IPS DF 6.9 (cell line): ENCODE measurements around the gene MAML3.

ENCODE experiments used
- DNase-seq: peaks from one replicate; pipeline ENCODE4 v3.0.0-alpha.2; 2013; ENCODE audit warnings: low read depth, low spot score
- H3K27ac ChIP-seq: one replicate; pipeline ENCODE4 v1.5.1; 2013; ENCODE audit warnings: low read length, control low read depth
- H3K27me3 ChIP-seq: 2 replicates; pipeline ENCODE4 v1.6.1; 2013; ENCODE audit warnings: mild to moderate bottlenecking, low read length; ENCODE audit not compliant: control insufficient read depth, insufficient read depth
- H3K36me3 ChIP-seq: 2 replicates; pipeline ENCODE4 v1.6.1; 2013; ENCODE audit warnings: low read length; ENCODE audit not compliant: control insufficient read depth, insufficient read depth
- H3K4me1 ChIP-seq: 2 replicates; pipeline ENCODE4 v1.6.1; 2013; ENCODE audit warnings: low read length; ENCODE audit not compliant: control insufficient read depth, insufficient read depth
- H3K4me3 ChIP-seq: 2 replicates; pipeline ENCODE4 v1.5.1; 2013; ENCODE audit warnings: mild to moderate bottlenecking, low read length
- H3K9me3 ChIP-seq: 2 replicates; pipeline ENCODE4 v1.6.1; 2013; ENCODE audit warnings: low read length, inconsistent platforms; ENCODE audit not compliant: control insufficient read depth, insufficient read depth
- WGBS: extraction: QIAGEN DNeasy Blood & Tissue Kit; methylation state at CpG from one replicate; pipeline ENCODE4 v1.1.7; 2013; ENCODE audit warnings: mixed read lengths, missing lambda C conversion rate; ENCODE audit not compliant: insufficient read length, insufficient coverage; 5-methylcytosine and 5-hydroxymethylcytosine counted together

Gene MAML3

GRCh38 chr4:139934708-139935195, 219.2 kb downstream of the MAML3 start:
- WGBS = no CpG with 5 or more reads among the region's 3 CpGs
- no peak for DNase-seq
- Histone ChIP-seq H3K36me3 (no peaks in the 10 kb centered on the region), H3K4me1 (no peaks in the 10 kb centered on the region), H3K27ac (no peak overlapping the region), H3K27me3 (no peaks in the 10 kb centered on the region), H3K9me3 (no peaks in the 10 kb centered on the region), H3K4me3 (no peak overlapping the region)

GRCh38 chr4:139934057-139934707, 219.8 kb downstream of the MAML3 start:
- Histone ChIP-seq H3K4me3 (no peak overlapping the region), H3K27ac (no peak overlapping the region), H3K9me3 (no peaks in the 10 kb centered on the region), H3K27me3 (no peaks in the 10 kb centered on the region), H3K4me1 (no peaks in the 10 kb centered on the region), H3K36me3 (no peaks in the 10 kb centered on the region)
- no peak for DNase-seq
- WGBS = 100% methylated on average over 3 of the region's 10 CpGs

- DNase-seq = no peak
- Histone ChIP-seq H3K9me3 (no peaks in the 10 kb centered on the region), H3K4me1 (no peaks in the 10 kb centered on the region), H3K4me3 (no peak overlapping the region), H3K36me3 (no peaks in the 10 kb centered on the region), H3K27me3 (no peaks in the 10 kb centered on the region), H3K27ac (no peak overlapping the region)
- WGBS = no CpG with 5 or more reads among the region's 5 CpGs
These were observed 220.4 kb downstream of the MAML3 start for GRCh38 chr4:139933541-139933940.

- no peak overlapping the region for H3K4me3 ChIP-seq
- WGBS = no CpG with 5 or more reads among the region's 6 CpGs
- H3K36me3 ChIP-seq = no peaks in the 10 kb centered on the region
- no peak for DNase-seq
- H3K9me3 ChIP-seq = no peaks in the 10 kb centered on the region
- H3K4me1 ChIP-seq = no peaks in the 10 kb centered on the region
- H3K27ac ChIP-seq = no peak overlapping the region
- H3K27me3 ChIP-seq = no peaks in the 10 kb centered on the region
These were observed 220.9 kb downstream of the MAML3 start for GRCh38 chr4:139933104-139933503.

- no CpG with 5 or more reads among the region's 5 CpGs for WGBS
- H3K27me3 ChIP-seq = no peaks in the 10 kb centered on the region; the same call in 1 of the 2 replicates
- H3K27ac ChIP-seq = no peak overlapping the region
- DNase-seq = no peak
- H3K9me3 ChIP-seq = no peaks in the 10 kb centered on the region
- H3K4me3 ChIP-seq = no peak overlapping the region
- no peaks in the 10 kb centered on the region for H3K4me1 ChIP-seq
- H3K36me3 ChIP-seq = no peaks in the 10 kb centered on the region
These were observed 229.2 kb downstream of the MAML3 start for GRCh38 chr4:139924782-139925181.

- H3K27me3 ChIP-seq = no peaks in the 10 kb centered on the region; the same call in 1 of the 2 replicates
- H3K4me1 ChIP-seq = no peaks in the 10 kb centered on the region
- no peak overlapping the region for H3K27ac ChIP-seq
- H3K36me3 ChIP-seq = no peaks in the 10 kb centered on the region
- no peak for DNase-seq
- WGBS = no CpG with 5 or more reads among the region's 6 CpGs
- H3K9me3 ChIP-seq = no peaks in the 10 kb centered on the region
- no peak overlapping the region for H3K4me3 ChIP-seq
These were observed 231.5 kb downstream of the MAML3 start for GRCh38 chr4:139922406-139923024.

- no CpG with 5 or more reads among the region's 11 CpGs for WGBS
- Histone ChIP-seq H3K4me1 (no peaks in the 10 kb centered on the region), H3K27me3 (no peaks in the 10 kb centered on the region; the same call in 1 of the 2 replicates), H3K27ac (no peak overlapping the region), H3K9me3 (no peaks in the 10 kb centered on the region), H3K4me3 (no peak overlapping the region), H3K36me3 (no peaks in the 10 kb centered on the region)
- DNase-seq = no peak
These were observed 232.4 kb downstream of the MAML3 start for GRCh38 chr4:139921429-139922184.

GRCh38 chr4:139920486-139921002, 233.4 kb downstream of the MAML3 start:
- Histone ChIP-seq H3K9me3 (no peaks in the 10 kb centered on the region), H3K27ac (no peak overlapping the region), H3K36me3 (no peaks in the 10 kb centered on the region), H3K4me1 (no peaks in the 10 kb centered on the region), H3K4me3 (no peak overlapping the region), H3K27me3 (no peaks in the 10 kb centered on the region; the same call in 1 of the 2 replicates)
- no CpG with 5 or more reads among the region's 3 CpGs for WGBS
- DNase-seq = no peak

GRCh38 chr4:139919521-139919920, 234.5 kb downstream of the MAML3 start:
- H3K36me3 ChIP-seq = no peaks in the 10 kb centered on the region
- no peaks in the 10 kb centered on the region; the same call in 1 of the 2 replicates for H3K27me3 ChIP-seq
- no peaks in the 10 kb centered on the region for H3K4me1 ChIP-seq
- no peaks in the 10 kb centered on the region for H3K9me3 ChIP-seq
- no peak overlapping the region for H3K4me3 ChIP-seq
- WGBS = no CpG with 5 or more reads among the region's 3 CpGs
- no peak overlapping the region for H3K27ac ChIP-seq
- no peak for DNase-seq

GRCh38 chr4:139919004-139919403, 235.0 kb downstream of the MAML3 start:
- no peak for DNase-seq
- no peaks in the 10 kb centered on the region for H3K4me1 ChIP-seq
- no peaks in the 10 kb centered on the region for H3K9me3 ChIP-seq
- H3K27me3 ChIP-seq = no peaks in the 10 kb centered on the region; the same call in 1 of the 2 replicates
- H3K36me3 ChIP-seq = no peaks in the 10 kb centered on the region
- no peak overlapping the region for H3K27ac ChIP-seq
- H3K4me3 ChIP-seq = no peak overlapping the region
